ENCODE data around the gene RAET1G.
"Not testable (repeated sequence)": the region's sequence is repeated elsewhere in the genome, so short reads cannot be mapped to it uniquely, and the experiment has no call there.

DNA sequence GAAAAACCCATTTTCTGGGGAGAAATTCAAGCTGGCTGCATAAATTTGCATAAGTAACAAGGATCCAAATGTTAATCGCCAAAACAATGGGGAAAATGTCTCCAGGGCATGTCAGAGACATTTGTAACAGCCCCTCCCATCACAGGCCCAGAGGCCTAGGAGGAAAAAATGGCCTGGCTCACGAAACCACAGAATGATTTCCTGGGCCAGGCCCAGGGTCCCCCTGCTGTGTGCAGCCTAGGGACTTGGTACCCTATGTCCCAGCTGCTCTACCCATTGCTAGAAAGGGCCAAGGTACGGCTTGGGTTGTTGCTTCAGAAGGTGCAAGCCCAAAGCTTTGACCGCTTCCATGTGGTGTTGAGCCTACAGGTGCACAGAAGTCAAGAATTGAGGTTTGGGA is 14.4 kb downstream of the RAET1G start:
- TF ChIP-seq SUZ12 (IDR thresholded peaks at IDR 0.05; ENCODE audit: extremely low read depth, insufficient read depth, insufficient read length); ZNF274 (IDR thresholded peaks at IDR 0.05; ENCODE audit: low read depth, low read length); YY1 (IDR thresholded peaks at IDR 0.05; ENCODE audit: insufficient read depth, insufficient read length): not testable (repeated sequence)
